Globus pallidus (tissue), 1 donor: ENCODE measurements around the gene RBMS3.
"Not testable (repeated sequence)": the region's sequence is repeated elsewhere in the genome, so short reads cannot be mapped to it uniquely, and the experiment has no call there.

ENCODE experiments used
- DNase-seq: peaks from one replicate; pipeline ENCODE4 v3.0.0-alpha.2; 2015; ENCODE audit warnings: low spot score

The RBMS3 gene

DNA sequence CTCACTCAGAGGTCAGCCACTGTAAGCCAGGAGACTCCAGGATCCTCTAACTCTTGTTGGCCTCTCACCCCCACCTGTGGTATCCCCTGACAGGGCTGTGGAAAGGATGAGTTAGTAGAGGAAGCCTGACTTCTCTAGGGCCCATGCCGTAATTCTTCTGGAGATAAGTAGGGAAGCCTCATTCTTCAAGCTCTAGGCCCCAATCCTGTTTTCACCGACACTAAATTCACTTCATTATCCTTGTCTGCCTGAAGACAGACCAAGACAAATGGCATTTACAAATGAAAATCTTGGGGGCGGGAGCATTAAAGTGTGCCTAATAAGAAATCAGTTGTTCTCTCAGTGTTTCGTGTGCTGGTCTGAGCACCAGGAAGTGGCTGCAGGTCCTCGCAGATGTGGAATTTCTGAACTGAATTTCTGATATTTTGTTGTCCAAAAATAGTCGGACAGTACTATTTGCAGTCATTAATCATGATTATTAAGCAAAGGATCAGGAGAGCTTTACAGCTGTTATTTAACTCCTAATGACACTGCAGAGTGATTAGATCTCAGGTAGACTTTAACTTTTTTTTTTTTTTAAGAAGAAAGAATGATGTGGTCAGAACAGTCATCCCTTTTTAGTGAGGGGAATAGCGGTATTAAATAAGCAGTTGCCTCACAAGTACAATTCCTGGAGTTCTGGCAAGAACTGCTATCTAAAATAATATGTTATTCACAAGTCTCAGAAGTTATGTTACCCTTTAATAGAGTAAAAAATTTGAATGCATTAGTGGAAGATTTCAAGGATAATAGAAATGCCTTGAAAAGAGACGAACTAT, 58.4 kb downstream of the RBMS3 start:
- DNase-seq = no peak

DNA sequence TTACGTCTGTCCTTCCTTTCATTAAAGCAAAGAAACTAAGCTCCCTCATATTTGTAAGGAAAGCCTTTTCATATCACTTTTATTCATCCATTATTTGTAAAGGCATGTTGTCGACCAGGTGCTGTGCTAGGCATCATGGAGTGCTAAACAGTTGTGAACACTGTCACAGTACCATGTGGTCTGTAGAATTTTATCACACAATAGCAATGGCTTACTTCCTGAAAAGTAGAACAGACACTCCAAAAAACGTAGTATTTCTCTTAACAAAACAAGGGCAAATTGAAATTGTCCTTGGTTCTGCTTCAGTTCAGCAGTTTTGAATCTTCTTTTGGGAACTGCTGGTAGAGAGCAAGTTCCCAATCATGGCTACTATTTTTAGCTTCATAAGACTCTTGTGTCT, 63.3 kb downstream of the RBMS3 start:
- DNase-seq = no peak

DNA sequence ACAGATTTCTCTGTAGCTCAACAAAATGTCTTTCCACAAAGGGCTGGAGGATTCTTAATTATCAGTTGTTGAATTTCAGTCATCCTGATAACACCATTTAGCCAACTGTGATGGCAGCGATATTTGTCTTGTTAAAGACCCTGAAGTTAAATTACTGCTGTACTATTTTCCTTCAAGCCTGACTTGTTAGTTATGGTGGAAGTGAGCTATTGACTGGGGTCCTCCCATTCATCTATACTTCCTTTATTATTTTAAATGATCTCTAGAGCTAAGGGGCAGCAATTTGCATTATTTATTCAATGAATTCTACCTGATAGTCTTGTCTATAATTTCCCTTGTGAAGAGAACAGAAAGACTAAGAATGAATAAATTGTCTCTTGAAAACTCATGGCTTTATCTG, 64.1 kb downstream of the RBMS3 start:
- DNase-seq = no peak

DNA sequence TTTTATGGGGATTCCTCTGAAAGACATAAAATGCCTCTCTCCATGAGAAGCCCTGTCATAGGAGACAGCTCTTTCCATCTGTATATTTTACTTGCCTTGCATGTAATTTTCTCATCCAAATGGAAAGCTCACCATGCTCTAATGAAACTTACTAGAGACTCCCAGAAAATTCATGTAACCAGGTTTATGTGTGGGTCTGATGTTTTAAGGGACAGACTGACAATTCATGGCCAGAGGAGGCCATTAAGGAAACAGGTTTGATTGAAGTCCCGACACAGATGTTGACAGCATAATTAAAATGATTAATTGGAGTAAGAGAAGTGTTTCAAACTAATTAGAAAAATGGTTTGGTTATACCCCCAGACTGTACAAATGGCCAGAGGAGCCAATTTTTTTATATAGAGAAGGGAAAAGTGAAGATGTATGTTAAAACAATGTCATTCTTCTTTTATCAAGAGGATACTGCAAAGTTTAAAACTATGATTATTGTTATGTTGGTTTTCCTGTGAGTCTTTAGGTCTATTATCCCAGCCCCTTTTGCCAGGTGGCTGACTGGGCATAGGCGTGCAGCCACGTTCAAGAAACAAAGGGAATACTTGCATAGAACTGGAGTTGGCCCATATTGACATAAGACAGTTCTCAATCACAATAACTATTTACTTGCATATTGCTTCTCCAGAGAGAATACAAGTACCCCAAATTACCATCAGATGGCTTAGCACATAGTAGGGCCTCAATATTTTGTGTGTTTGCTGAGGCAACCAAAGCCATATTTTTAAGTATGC, 64.8 kb downstream of the RBMS3 start:
- DNase-seq = no peak

- no peak for DNase-seq
Measured at GRCh38 chr3:29346828-29347227, 66.0 kb downstream of the RBMS3 start.

DNA sequence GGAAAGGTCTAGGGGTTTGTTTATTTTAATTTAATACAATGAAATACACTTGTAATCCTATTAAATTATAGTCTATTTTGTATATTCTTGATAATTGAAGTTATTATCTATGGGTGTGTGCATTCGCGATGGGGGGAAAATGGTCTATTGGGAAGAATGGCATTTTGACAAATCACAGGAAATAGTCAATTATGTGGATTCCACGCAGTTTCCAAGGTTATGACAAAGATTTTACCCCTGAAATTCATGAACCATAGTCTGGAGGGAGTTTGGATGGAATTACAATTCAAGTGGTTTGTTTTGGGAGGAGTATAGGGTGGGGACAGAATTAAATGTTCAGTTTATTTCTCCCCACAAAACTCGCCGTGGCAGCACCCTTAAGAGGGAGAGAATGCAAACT, 66.5 kb downstream of the RBMS3 start:
- DNase-seq = no peak

DNA sequence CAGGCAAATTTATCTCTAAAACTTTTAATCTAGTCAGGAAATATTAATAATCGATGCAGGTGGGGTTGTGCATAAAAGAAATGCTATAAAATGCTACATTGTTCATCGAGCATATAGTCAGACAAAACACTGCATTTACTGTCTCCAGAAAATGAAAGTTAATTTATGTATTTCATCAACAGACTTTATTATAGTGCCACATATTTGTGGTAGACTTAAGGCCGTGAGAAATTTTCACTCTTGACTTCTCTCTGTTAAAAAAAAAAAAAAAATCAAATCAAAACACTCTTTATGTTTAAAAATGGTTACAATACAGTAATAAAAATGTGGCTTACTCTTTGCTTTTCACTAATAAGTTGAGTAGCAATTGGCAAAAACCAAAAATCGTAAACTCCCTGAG, 67.4 kb downstream of the RBMS3 start:
- DNase-seq = no peak

- no peak for DNase-seq
Measured at GRCh38 chr3:29349049-29349448, 68.2 kb downstream of the RBMS3 start.

GRCh38 chr3:29353807-29354206, 72.9 kb downstream of the RBMS3 start:
- DNase-seq = no peak

- DNase-seq = no peak
Measured at GRCh38 chr3:29354894-29355293, 74.0 kb downstream of the RBMS3 start.

DNA sequence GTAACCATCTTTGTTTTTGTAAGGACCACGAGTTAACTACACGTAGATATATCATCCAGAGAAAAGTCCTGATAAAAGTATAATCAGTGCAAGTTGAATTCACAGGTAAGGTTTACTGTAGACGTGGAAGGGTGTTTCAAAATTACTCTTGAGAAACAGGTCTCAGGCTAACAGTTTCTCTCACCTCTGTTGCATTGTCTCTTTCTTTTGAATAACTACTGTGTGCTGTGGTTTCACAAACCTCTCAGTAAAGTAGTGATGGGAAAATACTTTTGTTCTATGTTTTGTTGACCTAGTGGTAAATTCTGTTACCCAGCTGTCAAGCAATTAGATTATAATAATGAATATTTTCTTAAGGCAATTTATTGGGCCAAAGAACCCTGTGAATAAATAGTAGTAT, 75.2 kb downstream of the RBMS3 start:
- DNase-seq = no peak

DNA sequence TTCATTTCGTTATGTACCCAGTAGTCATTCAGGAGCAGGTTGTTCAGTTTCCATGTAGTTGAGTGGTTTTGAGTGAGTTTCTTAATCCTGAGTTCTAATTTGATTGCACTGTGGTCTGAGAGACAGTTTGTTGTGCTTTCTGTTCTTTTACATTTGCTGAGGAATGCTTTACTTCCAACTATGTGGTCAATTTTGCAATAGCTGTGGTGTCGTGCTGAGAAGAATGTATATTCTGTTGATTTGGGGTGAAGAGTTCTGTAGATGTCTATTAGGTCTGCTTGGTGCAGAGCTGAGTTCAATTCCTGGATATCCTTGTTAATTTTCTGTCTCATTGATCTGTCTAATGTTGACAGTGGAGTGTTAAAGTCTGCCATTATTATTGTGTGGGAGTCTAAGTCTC, 79.4 kb downstream of the RBMS3 start:
- DNase-seq = not testable (repeated sequence)

GRCh38 chr3:29363110-29363509, 82.2 kb downstream of the RBMS3 start:
- no peak for DNase-seq

- DNase-seq = no peak
Measured at GRCh38 chr3:29370021-29370420, 89.2 kb downstream of the RBMS3 start.

DNA sequence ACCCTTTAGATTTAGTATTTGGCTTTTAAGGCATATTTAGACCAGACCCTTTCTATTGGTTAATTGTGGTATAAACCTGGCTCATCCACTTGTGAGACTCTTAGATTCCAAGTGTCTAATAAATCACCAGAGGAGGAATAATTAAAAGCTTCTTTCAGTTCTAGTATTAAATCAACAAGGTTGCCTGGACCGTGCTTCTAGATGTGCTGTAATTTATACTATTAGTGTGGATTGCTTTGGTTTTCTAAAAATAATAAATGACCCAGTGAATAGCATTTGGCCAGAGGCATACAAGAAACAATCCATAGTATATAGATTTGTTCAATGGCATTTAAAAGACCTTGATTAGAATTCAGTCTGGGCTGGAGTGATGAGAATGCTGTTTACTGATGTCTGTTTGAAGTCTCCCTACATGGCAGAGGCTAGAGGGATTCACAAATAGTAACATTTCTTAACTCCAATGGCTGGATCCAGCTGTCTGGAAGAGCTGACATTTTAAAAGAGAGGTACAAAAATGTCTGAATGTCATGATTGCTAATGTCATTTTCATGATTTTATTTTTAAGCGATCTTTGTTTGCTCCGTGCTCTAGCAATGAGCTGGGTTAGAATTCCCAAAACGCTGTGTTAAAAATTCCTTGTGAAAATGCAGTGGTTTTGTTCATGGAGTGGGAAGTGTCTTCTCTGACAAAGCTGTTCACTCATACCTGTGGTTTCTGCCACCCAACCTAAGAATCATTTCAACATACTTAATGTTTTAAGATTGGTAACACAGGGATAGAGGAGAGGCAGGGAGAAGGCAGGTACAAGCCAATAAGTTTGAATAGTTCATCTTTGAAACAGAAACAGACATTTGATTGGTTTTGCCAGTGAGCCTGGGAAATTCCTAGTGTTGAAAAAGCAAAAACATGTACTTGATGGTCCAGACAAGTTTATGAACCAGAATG, 89.9 kb downstream of the RBMS3 start:
- no peak for DNase-seq

- no peak for DNase-seq
Measured at GRCh38 chr3:29373131-29373680, 92.3 kb downstream of the RBMS3 start.

DNA sequence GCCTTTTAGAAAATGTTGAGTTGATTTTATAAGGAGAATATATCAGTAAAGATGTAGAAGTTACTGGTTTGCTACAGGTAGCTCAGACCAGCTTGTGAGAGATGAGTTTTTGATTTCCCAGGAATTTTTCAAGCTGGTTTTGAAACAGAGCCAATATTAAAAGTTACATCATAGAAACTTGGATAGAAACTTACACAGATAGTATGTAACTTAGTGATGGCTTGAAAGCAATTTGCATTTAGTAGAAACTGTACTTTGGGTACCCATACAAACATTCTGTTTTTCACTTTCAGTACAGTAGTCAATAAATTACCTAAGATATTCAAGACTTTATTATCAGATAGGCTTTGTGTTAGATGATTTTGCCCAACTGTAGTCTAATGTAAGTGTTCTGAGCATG, 93.4 kb downstream of the RBMS3 start:
- DNase-seq = no peak

DNA sequence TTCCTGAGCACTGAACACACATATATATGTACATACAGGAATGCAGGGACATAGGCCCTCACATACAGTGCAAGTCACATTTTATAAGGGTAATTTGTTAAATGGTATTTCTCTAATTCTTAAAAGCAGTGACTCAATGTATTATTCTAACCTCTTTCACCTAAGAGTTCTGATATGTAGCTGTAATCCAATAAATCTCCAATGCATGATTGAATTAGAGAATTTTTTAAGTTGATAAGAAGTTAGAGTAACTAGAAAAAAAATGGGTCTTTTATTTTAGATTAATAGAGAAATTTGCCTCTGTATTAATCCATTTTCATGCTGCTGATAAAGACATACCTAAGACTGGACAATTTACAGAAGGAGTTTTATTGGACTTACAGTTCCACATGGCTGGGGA, 98.2 kb downstream of the RBMS3 start:
- no peak for DNase-seq

DNA sequence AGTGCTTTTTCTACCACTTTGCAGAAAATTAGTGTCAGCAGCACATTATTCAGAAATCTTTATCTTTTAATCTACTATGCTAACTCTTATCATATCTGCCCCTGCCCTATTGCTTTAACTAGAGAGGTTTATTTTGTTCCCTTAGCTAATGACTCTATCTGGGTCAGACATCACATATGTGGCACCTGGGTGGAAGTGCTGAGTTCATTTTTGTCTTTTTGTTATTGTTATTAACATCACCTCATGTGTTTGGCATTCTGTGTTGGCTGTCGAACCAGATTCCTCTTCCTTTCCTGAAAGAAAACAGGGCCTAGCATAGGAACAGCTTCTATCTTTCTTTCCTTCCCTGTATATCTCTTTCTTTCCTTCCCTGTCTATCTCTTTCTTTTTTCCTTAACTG, 100.7 kb downstream of the RBMS3 start:
- DNase-seq = no peak

DNA sequence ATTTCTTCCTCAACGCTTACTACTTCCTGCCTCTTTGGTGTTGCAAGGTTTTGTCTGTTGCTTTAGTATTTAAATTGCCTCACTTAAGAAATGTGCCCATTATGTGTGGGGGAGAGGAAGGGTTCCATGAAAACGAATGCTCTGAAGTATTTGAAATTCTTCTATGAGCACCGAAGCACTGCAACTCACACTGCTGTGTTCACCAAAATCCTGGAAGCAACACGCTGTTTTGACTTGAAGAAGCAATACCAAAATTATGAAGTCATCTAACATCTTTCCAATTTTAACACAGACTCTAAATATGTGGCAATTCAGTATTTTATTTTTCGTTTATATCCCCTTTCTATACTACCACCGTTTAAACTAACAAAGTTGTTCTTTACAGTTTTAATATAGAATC, 101.5 kb downstream of the RBMS3 start:
- no peak for DNase-seq

DNA sequence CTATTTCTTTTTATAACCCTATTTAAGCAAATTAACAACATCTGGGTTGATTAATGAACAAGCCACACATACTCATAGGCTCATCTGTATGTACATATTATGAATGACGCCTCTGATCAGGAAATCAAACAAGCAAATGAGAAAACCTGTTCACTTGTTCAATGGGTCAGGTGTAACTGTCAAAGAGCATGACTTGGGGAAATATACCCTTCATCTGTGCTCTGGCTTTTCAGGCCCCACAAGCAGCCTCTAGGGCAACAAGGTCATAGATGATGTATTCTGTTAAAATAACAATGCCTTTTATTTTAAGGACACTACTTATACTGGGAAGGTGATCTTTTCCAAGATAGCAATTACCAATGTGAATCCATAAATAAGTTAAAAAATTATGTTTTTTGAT, 102.0 kb downstream of the RBMS3 start:
- no peak for DNase-seq

- no peak for DNase-seq
Measured at GRCh38 chr3:29384640-29385039, 103.8 kb downstream of the RBMS3 start.
